ENCODE measurements around the gene ZNF91. TPM values are rescaled to one million over a fixed set of nuclear protein-coding genes. Genes with fewer than 3 reads are reported as not detected.
"Not testable (repeated sequence)": the region's sequence is repeated elsewhere in the genome, so short reads cannot be mapped to it uniquely, and the experiment has no call there.

Gene ZNF91
- total RNA-seq, 4 donors from 2014 or later, result 39.4 to 119 (median 76.6) TPM

DNA sequence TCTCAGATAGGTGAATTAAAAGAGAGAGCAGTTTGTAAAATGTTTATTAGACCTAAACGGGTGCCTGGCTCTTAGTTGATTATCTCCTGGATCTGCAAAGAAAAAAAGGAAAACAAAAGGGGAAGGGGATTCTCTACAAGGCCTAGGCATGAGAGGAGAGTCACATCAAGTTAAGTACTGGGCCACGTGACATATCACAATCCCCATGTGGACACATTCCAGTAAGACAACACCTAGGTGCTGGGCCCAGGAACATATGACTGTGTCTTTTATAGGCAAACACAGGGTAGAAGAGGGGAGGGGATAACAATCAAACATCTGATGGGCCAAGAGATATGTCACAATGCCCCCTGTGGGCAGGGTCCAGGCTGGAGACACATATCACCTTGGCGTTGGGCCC lies 4.2 kb upstream of the ZNF91 start:
- no peak for DNase-seq
- no peak overlapping the region for H3K4me3 ChIP-seq
- H3K27me3 ChIP-seq, result no peaks in the 10 kb centered on the region
- H3K9me3 ChIP-seq, result no peaks in the 10 kb centered on the region
- H3K36me3 ChIP-seq, result no peaks in the 10 kb centered on the region
- H3K27ac ChIP-seq, result no peak overlapping the region
- intact Hi-C loops (cut with DNase I; ENCODE audit: low total_unique reads), result no loop called here
- H3K4me1 ChIP-seq, result no peaks in the 10 kb centered on the region
- no peak for TF ChIP-seq CTCF (IDR thresholded peaks at IDR 0.05)
- TF ChIP-seq POLR2A (IDR thresholded peaks at IDR 0.05), result no peak

DNA sequence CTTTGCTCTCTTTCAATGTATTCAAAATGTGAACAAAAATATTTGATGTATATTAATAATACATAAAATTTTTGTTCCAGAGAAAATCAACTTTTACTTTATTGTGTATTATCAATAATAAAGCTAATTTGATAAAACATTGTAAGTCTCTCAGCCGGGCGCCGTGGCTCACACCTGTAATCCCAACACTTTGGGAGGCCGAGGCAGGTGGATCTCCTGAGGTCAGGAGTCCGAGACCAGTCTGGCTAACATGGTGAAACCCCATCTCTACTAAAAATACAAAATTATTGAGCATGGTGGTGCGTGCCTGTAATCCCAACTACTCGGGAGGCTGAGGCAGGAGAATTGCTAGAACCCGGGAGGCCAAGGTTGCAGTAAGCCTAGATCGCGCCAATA lies 449 bp upstream of the ZNF91 start:
- intact Hi-C loops (cut with DNase I; ENCODE audit: low total_unique reads); DNase-seq; H3K36me3 ChIP-seq; H3K4me1 ChIP-seq; H3K9me3 ChIP-seq; H3K27me3 ChIP-seq: not testable (repeated sequence)
- Histone ChIP-seq H3K4me3 (peak overlapping the region; percentile 74 to 86), H3K27ac (peak overlapping the region; percentile 87 to 89)

DNA sequence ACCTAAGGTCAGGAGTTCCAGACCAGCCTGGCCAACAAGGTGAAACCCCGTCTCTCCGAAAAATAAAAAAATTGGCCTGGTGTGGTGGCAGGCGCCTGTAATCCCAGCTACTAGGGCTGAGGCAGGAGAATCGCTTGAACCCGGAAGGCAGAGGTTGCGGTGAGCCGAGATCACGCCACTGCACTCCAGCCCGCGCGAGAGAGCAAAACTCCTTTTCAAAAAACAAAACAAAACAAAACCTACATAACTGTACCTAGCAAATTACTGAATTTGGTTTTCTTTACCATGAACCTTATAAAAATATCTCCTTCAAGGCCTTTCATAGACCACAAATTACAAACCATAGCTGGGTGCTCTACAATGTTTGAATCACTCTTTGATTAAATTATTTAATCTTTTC lies 760 bp downstream of the ZNF91 start:
- Histone ChIP-seq H3K4me3 (peak overlapping the region; percentile 74 to 86), H3K36me3 (no peaks in the 10 kb centered on the region), H3K27ac (peak overlapping the region; percentile 87 to 89), H3K9me3 (no peaks in the 10 kb centered on the region), H3K27me3 (no peaks in the 10 kb centered on the region), H3K4me1 (peaks cover 0 to 3% of the 10 kb centered on the region in 2 donors)
- TF ChIP-seq CTCF (IDR thresholded peaks at IDR 0.05) (no peak), POLR2A (IDR thresholded peaks at IDR 0.05) (no peak)
- intact Hi-C loops (cut with DNase I; ENCODE audit: low total_unique reads), result no loop called here
- no peak for DNase-seq

- Histone ChIP-seq H3K27ac (no peak overlapping the region), H3K36me3 (no peaks in the 10 kb centered on the region), H3K27me3 (no peaks in the 10 kb centered on the region), H3K4me1 (peaks cover 0 to 3% of the 10 kb centered on the region in 2 donors), H3K4me3 (no peak overlapping the region), H3K9me3 (no peaks in the 10 kb centered on the region)
- TF ChIP-seq POLR2A (IDR thresholded peaks at IDR 0.05), result no peak
- TF ChIP-seq CTCF (IDR thresholded peaks at IDR 0.05), result no peak
- DNase-seq, result no peak
- intact Hi-C loops (cut with DNase I; ENCODE audit: low total_unique reads), result no loop called here
These were observed 2.1 kb downstream of the ZNF91 start for GRCh38 chr19:23393121-23393520.

- Histone ChIP-seq H3K9me3 (no peaks in the 10 kb centered on the region), H3K27ac (no peak overlapping the region), H3K4me3 (no peak overlapping the region), H3K27me3 (no peaks in the 10 kb centered on the region), H3K4me1 (peaks cover 0 to 3% of the 10 kb centered on the region in 2 donors), H3K36me3 (no peaks in the 10 kb centered on the region)
- intact Hi-C loops (cut with DNase I; ENCODE audit: low total_unique reads), result no loop called here
- TF ChIP-seq CTCF (IDR thresholded peaks at IDR 0.05) (no peak), POLR2A (IDR thresholded peaks at IDR 0.05) (no peak)
- no peak for DNase-seq
These were observed 4.0 kb downstream of the ZNF91 start for GRCh38 chr19:23391236-23391635.

DNA sequence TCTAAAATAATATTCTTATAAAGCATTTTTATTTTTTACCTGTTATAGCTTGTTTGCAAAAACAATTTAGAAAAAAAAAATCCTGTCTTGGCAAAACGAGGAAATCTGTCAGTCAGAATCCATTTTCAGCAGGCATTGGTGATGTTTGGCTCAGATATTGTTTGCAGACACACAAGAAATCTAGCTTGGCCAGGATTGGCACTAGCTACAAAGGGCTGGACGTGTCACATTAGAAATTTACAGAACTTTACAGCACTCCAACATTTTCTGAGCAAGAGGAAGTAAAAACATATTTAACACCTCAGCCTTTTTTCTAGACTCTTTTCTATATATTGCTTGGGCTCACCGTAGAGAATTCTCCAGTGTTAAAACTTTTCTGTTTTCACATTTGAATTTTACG lies 9.9 kb downstream of the ZNF91 start:
- no peak overlapping the region for H3K4me3 ChIP-seq
- no peaks in the 10 kb centered on the region for H3K36me3 ChIP-seq
- intact Hi-C loops (cut with DNase I; ENCODE audit: low total_unique reads), result no loop called here
- H3K27ac ChIP-seq, result no peak overlapping the region
- H3K4me1 ChIP-seq, result no peaks in the 10 kb centered on the region
- no peak for DNase-seq
- no peaks in the 10 kb centered on the region for H3K27me3 ChIP-seq
- TF ChIP-seq CTCF (IDR thresholded peaks at IDR 0.05) (no peak), POLR2A (IDR thresholded peaks at IDR 0.05) (no peak)
- H3K9me3 ChIP-seq, result peaks cover 0 to 12% of the 10 kb centered on the region in 2 donors

Data from uterus (tissue), 4 donors.